GM19324 (cell line): ENCODE measurements around the gene ZDHHC20.
"Not testable (repeated sequence)": the region's sequence is repeated elsewhere in the genome, so short reads cannot be mapped to it uniquely, and the experiment has no call there.

Source experiments
- ATAC-seq: cut with Tn5 transposase; IDR thresholded peaks from one replicate; pipeline ENCODE4 v1.9.1; 2021; ENCODE audit warnings: mild to moderate bottlenecking, moderate library complexity; ENCODE audit not compliant: unreplicated experiment, low FRiP score

Gene ZDHHC20

DNA sequence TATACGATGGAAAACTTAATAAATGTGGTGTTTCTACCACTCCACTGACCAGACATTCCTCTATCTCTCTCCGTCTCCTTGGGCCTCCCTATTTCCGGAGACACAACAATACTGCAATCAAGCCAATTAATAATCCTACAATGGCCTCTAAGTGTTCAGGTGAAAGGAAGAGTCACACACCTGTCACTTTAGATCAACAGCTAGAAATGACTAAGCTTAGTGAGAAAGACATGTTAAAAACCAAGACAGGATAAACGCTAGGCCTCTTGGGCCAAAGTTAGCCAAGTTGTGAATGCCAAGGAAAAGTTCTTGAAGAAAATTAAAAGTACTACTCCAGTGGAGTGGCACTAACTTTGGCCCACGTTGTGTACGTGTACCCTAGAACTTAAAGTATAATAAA, 22.5 kb downstream of the ZDHHC20 start:
- peak; percentile 12 for ATAC-seq

- ATAC-seq, result peak; percentile 93
These were observed 23.4 kb downstream of the ZDHHC20 start for GRCh38 chr13:21435687-21436151.

- no peak for ATAC-seq
These were observed 23.9 kb downstream of the ZDHHC20 start for GRCh38 chr13:21435231-21435630.

DNA sequence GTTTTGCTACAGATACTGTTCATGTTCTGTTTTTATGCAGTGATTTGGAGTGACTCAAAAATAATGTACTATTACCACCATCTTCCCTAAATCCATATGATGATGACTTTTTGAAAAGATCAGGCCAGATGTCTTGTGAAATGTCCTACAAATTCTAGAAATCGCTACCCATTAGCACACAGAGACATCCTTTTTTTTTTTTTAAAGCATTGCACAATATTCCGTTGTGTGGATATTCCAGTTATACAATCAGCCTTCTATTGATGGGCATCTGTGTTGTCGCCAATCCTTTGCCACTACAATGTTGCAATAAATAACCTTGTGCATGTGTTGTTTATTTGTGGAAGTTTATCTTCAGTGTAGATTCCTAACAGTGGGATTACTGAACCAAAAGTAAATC, 24.5 kb downstream of the ZDHHC20 start:
- ATAC-seq, result no peak

DNA sequence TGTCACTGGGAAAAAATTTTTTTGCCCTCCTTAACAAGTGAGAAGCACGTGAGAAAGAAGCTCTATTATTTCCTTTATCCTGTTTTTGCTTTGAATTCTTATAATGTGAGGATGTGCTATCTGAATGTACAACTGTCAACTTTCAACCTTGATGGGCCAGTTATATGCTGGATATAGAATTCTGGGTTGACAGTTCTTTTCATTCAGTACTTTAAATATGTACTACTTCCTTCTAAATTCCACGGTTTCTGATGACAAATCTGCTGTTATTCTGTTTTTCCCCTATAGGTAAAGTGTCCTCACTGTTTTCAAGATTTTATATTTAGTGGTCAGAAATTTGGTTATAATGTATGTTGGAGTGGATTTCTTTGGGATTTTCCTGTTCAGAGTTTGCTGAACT, 29.9 kb downstream of the ZDHHC20 start:
- ATAC-seq, result no peak

GRCh38 chr13:21427741-21428140, 31.4 kb downstream of the ZDHHC20 start:
- no peak for ATAC-seq

DNA sequence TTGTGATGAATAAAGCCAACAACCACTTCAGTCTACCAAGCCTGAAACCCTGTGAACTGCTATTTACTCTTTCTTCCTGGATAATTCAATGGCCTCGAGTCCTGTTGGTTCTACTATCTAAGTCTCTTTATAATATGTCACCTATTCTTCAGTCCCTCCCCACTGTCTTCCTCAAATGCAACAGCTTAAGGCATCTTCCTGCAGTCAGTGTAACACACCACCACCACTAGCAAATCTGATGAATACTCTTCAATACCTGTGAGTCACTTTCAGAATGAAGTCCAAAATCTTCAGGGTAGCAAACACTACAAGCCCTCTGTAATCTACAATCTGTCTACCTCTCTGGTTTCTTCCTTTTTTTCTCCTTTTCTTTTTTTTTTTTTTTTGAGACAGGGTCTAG, 32.9 kb downstream of the ZDHHC20 start:
- ATAC-seq, result no peak

DNA sequence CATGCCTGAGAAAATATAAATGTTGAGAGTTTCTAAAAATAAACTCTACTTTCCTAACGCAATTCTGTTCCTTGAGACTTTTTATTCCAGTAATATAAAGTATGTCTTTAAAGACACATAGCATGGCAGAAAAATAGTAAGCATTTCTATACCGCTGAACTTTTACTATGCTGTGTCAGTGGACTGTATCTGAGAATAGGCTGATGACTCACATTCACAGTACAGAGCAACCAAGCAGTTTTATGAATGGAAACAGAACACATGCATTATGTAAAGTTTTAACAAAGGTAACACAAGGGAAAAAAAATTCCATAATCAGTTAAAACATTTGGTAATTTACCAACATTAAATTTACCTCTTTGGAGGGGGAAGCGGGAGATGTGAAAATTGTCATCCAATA, 38.4 kb downstream of the ZDHHC20 start:
- no peak for ATAC-seq

GRCh38 chr13:21413013-21413412, 46.1 kb downstream of the ZDHHC20 start:
- ATAC-seq, result no peak

- ATAC-seq, result not testable (repeated sequence)
These were observed 48.6 kb downstream of the ZDHHC20 start for GRCh38 chr13:21410453-21410852.

DNA sequence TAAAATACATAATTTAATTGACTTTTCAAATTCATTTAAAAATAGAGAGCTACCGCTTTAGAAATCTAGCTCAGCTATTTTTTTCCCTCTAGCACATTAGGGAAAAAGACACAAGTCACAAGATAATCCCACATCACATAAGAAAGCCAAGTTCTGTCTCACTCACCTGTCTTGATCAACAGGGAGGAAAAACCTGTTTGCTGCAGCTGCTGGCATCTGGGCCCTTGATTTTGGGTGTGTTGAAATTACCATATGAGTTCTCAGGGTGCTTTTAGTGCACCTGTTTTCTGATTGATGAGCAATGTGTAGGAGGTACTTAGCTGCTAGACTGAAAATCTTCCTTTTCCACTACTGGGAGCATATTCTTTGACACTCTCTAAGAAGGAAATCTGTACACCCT, 53.8 kb downstream of the ZDHHC20 start:
- no peak for ATAC-seq

DNA sequence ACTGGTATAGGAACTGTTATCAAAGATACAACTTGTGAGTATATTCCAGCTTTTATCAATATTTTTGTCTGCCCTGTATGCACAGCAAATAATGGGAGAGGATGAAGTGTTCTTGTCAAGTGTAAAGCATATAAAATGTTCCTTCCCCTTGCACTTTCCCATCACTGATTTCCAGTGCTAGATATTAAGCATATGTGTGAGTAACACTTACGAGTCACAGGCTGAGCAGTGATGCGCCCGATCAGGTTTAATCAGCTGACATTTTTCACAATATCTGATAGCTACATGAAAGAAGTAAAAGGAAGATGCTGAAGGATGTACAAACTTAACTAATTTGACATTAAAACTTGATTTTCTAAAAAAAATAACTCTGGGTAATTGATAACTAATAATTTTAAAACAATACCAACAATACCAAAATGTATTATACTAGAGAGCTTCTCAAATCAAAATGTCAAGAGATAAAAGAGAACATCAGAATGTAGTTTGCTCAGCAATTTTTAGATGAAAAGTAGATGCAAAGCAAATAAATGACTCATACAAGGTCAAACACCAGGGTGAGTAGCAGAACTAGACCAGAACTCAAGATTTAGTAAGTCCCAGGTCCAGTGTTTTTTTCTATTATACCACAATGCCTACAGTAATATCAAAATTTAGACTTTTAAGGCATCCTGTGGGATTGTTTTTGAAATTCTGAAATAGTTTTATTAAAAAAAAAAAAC, 56.4 kb downstream of the ZDHHC20 start:
- no peak for ATAC-seq

GRCh38 chr13:21399741-21400140, 59.4 kb downstream of the ZDHHC20 start:
- no peak for ATAC-seq

GRCh38 chr13:21395953-21396352, 63.1 kb downstream of the ZDHHC20 start:
- no peak for ATAC-seq

GRCh38 chr13:21389124-21389523, 70.0 kb downstream of the ZDHHC20 start:
- no peak for ATAC-seq

GRCh38 chr13:21385710-21386109, 73.4 kb downstream of the ZDHHC20 start:
- ATAC-seq, result no peak

DNA sequence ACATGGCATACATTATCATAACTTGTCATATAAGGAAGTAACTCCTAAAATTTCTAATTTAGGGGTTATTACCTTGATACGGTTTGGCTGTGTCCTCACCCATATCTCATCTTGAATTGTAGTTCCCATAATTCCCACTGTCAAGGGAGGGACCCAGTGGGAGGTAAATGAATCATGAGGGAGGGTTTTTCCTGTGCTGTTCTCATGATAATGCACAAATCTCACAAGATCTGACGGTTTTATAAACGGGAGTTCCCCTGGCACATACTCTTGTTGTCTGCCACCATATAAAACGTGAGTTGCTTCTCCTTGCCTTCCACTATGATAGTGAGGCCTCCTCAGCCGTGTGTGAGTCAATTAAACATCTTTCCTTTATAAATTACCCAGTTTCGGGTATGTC, 76.0 kb downstream of the ZDHHC20 start:
- ATAC-seq, result no peak

GRCh38 chr13:21376998-21377985, 81.8 kb downstream of the ZDHHC20 start:
- ATAC-seq, result not testable (repeated sequence)

GRCh38 chr13:21372530-21372929, 86.6 kb downstream of the ZDHHC20 start:
- ATAC-seq, result no peak

DNA sequence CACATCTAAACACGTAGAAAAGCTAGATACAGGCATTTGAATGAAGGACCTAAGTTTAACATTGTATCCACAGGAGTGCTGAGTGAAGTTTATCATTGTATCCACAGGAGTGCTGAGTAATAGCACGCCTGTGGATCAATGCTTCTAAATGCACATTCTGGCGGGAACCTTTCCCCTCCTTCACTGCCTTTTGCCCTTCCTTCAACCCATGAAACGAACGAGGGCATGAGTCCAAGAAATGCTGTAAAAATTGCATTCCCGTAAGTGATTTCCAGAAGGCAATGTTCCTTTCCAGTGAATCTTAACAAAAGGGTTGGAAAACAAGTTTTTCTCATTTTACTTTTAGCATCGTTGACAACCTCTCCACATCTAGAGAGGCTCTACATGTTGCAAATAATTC, 88.1 kb downstream of the ZDHHC20 start:
- no peak for ATAC-seq

DNA sequence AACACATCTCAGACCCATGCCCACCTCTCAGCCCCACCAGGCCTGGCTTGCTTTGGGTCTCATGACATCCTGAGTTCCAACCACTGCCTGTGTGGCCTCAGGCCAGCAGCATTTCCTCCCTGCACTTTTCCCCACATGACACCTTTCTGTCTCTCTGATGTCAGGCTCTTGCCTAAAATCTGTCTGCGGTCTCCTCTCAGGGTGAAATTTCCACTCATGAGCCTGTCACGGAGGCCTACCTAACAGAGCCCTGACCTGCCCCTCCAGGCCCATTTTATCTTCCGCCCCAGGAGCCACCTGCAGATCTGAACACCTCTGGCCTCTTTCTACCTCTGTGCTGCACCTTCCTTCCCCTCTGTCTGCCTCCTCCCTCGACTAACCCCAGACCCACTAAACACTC, 93.5 kb downstream of the ZDHHC20 start:
- no peak for ATAC-seq
